HG03045 (cell line): Measurements from ENCODE around the gene ACAT2.
"Not testable (repeated sequence)": the region's sequence is repeated elsewhere in the genome, so short reads cannot be mapped to it uniquely, and the experiment has no call there.

Experiments
- ATAC-seq: cut with Tn5 transposase; IDR thresholded peaks from one replicate; pipeline ENCODE4 v1.9.1; 2021; ENCODE audit warnings: mild to moderate bottlenecking, moderate library complexity; ENCODE audit not compliant: unreplicated experiment

Gene ACAT2

DNA sequence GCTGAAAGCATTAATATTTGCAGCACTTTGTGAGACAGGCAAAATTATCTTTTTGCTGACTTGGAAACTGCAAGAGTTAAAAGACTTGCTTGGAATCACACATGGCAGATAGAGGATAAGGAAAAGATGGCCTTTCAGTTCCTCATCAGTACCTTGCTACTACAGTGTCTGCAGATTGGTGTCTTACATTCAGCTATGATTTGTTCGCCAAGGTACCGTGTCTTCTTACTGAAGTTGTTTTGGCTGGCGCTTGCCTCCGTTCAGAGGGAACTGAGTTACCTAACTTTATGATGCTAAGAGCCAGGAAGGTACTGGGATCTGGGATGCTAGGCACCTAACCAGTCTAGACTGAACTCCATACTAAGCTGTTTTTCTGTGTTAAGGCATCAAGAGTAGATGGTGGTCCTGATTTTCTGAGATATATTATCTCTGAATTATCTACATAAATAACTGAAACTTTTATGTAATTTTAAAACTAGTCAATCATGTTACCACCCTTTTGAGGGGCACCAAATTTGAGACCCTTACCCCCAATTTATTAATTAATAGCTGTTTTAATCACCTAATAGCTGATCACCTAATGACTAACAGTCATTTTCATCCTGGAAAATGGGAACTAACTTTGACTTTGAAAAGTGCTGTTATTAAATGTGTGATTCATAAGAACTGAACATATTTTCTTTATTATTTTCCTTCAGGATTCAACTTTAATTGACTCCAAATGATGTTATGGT lies 32.1 kb upstream of the ACAT2 start:
- ATAC-seq, result no peak

DNA sequence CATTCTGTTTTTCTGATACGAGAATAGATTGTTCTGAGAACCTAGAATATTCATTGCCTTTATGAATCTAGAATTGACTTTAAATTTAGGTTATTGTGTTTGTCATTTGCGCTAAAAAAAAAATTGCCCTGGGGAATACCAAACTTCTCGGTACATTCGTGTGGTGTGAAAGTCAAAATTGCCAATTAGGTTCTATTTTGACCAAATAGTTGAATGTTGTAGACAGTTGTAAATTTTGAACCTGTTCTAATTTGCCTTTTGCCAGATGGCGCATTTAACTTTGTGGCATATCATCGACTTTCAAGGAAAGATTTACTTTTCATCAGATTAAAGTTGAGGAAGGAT lies 31.5 kb upstream of the ACAT2 start:
- no peak for ATAC-seq

DNA sequence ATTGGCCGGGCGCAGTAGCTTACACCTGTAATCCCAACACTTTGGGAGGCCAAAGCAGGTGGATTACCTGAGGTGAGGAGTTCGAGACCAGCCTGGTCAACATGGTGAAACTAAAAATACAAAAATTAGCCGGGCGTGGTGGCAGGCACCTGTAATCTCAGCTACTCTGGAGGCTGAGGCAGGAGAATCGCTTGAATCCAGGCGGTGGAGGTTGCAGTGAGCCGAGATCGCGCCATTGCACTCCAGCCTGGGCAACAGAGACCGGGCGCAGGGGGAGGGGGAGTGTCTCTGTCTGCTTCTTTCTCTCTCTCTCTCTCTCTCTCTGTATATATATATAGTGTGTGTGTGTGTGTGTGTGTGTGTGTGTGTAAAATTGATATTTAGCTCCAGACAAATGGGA lies 29.3 kb upstream of the ACAT2 start:
- not testable (repeated sequence) for ATAC-seq

DNA sequence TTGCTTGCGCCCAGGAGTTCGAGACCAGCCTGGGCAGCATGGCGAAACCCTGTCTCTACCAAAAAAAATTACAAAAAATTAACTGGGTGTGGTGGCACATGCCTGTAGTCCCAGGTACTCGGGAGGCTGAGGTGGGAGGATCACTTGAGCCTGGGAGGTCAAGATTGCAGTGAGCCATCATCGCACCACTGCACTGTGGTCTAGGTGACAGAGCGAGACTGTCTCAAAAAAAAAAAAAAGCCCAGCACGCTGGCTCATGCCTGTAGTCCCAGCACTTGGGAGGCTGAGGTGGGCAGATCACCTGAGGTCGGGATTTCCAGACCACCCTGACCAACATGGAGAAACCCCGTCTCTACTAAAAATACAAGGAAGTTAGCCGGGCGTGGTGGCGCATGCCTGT lies 28.4 kb upstream of the ACAT2 start:
- ATAC-seq, result not testable (repeated sequence)

DNA sequence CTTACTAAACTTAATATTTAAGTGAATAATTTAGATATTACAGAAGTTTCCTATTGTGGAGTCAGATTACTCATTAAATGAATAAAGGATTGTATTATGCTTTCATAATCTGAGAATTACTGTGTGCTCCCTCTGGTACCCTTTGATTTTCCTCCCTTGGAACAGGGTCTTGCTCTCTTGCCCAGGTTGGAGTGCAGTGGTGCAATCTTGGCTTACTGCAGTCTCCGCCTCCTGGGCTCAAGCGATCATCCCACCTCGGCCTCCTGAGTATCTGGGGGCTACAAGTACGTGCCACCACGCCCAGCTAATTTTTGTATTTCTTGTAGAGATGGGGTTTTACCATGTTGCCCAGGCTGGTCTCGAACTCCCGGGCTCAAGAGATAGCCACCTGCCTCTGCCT lies 24.9 kb upstream of the ACAT2 start:
- no peak for ATAC-seq

DNA sequence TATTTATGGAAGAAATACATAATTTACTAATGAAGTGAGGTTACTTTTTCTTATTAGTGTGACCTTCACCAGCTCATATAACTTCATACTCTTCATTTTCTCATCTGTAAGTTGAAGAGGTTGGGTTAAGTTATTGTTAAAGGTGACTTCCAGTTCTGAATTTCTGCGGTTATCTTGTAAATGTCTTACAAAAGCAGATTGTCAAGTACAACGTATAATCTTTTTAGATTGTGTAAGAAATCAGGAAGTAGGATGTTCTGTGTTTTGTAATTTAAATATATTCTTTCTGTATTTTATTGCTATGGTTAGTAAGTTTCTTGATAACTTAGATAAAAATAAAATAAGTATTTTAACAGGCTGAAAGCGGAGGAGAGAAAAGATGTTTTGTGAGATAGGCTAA lies 22.5 kb upstream of the ACAT2 start:
- no peak for ATAC-seq

DNA sequence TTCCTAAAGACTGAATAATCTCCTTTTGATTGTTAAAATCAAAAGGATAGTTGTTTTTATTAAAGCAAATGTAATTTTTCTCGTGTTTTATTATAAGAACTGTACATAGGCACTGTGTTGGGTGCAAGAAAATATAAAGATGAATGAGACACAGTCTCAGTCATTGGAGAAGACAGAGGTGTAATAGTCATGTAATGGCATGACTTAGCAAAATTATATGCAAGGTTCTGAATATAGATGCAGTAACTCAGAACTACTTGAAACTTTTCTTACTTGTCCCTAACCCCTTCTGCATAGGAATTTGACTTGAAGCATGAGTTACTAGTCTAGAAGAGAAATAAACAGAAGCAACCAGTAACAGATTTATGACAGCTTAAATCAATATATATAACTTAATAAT lies 19.7 kb upstream of the ACAT2 start:
- ATAC-seq, result no peak

DNA sequence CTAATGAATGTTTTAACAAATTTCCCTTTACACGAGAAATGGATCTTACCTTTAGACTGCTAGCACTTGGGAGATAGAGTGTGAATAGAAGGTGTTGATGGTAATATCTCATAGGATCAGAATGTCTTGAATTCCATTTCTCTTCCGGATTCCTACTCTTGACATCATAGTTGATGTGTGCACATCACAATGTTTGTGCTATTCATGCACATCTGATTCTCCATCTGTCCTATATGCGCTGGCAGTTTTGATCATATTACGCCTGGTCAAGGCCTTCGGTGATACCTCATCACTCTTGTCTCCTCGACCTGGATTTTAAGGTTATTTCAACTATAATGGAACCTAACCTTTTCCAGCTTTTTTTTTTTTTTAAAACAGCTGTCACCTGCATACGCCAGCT lies 16.8 kb upstream of the ACAT2 start:
- no peak for ATAC-seq

DNA sequence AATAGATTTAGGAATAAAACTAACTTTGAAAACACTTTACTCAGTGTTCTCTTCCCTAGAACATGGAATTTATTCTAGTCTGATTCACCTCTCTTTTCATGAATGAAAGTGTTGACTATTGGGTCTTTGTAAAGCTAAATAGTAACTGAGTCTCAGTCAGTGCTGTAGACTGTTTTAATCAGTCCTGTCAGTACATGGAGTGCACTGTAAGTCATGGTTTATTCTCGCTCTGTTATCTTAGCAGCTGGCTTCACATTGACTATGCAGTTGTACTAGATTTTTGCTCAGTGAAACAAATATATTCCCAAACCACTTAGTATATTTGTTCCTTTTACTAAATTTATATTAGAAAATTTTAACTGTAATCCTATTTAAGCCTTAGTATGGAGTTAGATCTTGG lies 15.1 kb upstream of the ACAT2 start:
- no peak for ATAC-seq

DNA sequence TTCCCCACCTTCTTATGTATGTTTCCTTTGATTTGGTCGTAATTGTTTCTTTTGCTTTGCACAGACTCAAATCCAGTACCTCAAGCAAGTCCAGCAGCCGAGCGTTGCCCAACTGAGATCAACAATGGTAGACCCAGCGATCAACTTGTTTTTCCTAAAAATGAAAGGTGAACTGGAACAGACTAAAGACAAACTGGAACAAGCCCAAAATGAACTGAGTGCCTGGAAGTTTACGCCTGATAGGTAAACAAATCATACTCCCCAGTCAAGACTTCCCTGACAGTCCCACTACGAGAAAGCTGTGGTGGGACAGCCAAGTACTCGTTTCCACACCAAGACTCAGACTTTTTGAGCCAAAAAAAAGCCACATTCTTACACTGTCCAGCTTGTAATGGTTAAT lies 13.7 kb upstream of the ACAT2 start:
- not testable (repeated sequence) for ATAC-seq

DNA sequence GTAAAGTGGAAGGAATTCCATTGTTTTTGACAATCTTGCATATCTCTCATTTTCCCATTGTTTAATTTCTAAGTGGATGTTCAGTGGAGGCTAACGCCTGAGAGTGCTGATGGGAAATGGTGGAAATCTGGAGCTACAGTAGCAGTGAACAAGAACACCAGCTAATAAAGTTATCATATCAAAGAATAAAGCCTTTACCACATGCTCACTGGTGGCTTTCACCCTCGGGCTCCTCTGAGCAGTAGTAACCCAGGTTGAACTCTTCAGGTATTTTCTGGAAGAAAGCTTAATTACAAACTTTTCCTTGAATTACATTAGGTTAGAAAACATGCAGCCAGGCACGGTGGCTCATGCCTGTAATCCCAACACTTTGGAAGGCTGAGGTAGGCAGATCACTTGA lies 10.4 kb upstream of the ACAT2 start:
- ATAC-seq, result no peak

DNA sequence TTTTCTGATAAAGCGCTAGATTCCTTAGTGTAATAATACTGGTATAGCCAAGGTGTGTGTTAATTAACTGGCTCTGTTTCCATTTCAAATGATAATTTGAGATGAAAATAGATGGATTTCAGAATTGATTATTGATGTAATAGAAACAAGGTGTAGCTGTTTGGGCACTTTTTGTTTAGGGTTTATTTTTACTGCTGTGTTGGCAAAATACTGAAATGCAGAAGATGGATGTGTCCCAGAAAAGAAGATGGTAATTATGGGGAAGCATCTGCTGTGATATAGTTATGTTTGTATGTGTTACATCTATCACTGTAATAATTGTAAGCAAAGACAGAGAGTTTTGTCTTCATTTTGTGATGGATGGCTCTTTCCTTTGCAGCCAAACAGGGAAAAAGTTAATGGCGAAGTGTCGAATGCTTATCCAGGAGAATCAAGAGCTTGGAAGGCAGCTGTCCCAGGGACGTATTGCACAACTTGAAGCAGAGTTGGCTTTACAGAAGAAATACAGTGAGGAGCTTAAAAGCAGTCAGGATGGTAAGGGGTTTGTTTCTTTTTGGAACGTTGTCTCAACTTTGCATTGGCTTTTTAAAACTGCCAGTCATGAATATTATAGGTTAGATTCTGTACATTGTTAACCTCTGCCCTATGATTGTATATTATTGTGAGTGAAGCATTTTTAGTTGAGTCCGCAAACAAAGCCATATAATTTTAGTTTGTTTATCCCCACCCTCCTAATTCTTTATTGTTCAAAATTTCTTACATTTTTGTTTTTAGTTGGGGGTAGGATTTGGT lies 8.6 kb upstream of the ACAT2 start:
- ATAC-seq, result no peak

DNA sequence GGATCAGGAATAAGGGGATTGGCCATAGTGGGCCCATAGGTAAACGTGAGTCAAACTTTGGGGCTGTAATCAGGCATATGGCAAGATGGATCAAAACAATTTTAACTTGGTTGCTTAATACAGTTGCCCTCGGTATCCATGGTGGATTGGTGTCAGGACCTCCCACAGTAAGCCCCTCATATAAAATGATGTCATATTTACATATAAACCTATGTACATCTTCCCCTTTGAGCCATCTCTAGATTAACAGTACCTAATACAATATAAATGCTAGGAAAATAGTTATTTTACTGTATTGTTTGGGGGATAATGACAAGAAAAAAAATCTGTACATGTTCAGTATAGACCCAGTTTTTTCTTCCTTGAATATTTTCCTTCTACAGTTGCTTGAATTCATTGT lies 7.4 kb upstream of the ACAT2 start:
- ATAC-seq, result no peak

DNA sequence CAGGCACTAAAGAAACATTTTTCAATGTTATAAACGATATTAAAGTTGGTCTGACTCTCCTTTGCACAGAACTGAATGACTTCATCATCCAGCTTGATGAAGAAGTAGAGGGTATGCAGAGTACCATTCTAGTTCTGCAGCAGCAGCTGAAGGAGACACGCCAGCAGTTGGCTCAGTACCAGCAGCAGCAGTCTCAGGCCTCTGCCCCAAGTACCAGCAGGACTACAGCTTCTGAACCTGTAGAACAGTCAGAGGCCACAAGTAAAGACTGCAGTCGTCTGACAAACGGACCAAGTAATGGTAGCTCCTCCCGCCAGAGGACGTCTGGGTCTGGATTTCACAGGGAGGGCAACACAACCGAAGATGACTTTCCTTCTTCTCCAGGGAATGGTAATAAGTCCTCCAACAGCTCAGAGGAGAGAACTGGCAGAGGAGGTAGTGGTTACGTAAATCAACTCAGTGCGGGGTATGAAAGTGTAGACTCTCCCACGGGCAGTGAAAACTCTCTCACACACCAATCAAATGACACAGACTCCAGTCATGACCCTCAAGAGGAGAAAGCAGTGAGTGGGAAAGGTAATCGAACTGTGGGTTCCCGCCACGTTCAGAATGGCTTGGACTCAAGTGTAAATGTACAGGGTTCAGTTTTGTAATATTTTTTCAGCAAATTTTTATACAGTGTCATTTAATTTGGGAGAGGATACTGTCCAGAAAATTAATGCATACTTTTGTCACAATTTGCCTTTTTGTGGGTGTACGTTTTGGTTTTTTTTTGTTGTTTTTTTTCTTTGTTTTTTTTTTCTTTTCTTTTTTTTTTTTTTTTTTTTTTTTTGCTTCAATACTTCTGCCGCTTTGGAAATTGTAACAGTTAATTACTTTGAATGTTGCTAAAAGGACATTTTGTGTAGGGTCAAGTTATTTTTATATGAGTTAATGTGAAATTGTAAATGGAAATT lies 6.6 kb upstream of the ACAT2 start:
- no peak for ATAC-seq

DNA sequence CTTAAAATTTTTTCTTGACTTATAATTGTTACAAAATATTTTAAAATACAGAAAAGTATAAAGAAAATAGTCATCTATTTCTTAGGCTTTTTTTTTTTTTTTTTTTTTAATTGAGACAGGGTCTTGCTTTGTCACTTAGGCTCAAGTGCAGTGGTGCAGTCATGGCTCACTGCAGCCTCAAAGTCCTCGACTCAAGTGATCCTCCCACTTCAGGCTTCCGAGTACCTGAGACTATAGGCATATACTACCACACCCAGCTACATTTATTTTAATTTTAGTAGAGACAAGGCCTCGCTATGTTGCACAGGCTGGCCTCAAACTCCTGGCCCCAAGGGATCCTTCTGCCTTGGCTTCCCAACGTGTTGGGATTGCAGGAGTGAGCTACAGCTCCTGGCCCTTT lies 5.3 kb upstream of the ACAT2 start:
- no peak for ATAC-seq

DNA sequence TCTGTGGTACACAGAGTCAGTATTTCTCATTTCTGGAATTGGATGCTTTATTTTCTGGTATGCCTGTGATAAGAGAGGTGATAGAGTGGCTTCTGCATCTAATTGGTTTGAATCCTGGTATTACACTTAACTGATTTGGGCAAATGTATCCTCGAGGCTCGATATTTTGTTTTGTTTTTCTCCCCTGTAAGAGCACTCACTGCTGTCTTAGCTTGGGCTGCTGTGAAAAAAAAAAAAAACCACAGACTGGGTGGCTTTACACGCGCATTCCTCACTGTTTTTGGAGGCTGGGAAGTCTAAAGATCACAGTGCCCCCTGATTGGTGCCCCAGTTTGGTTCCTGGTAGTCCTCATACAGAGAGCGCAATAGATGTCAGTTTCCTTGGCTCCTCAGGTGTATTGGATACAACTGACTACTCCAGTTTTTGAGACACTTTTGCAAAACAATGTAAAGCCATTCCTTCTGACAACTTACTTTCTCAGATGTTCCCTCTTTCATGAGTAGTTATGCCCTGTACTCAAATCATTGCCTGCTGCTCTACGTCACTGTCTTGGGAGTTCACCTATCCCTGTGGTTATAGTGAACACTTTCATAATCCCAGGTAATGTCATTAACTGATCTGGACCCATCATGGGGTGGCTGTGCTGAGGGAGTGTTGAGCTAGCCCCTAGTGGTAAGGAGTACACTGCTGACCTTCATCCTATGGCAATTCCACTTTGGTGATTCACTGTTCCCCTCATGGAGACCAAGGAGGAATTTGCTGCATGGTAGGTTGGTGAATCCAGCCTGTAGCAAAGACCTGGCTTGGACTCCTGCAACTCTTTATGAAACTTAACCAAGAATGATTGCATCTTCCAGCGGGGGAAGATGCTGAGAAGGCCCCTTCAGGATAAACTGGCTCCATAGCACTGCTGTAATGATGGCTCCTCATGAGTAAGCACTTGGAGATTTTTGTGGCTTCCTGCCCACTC lies 3.5 kb upstream of the ACAT2 start:
- ATAC-seq, result no peak

DNA sequence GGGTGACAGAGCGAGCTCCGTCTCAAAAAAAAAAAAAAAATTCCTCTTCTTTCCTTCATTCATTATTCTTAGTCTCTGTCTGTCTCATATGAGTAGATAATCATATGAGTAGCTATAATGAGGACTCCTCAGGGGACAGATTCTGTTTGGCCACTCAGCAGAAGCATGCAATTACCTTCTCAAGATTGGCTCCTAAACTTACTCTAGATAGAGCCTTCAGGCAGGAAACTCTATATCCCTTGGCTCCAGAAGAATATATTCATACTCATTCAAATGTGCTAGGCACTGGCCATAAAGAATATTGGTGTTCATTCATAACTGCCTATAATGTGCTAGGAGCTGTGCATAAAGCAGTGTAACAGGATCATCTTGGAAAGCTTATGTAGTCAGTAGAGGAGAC lies 2.2 kb upstream of the ACAT2 start:
- ATAC-seq, result no peak

DNA sequence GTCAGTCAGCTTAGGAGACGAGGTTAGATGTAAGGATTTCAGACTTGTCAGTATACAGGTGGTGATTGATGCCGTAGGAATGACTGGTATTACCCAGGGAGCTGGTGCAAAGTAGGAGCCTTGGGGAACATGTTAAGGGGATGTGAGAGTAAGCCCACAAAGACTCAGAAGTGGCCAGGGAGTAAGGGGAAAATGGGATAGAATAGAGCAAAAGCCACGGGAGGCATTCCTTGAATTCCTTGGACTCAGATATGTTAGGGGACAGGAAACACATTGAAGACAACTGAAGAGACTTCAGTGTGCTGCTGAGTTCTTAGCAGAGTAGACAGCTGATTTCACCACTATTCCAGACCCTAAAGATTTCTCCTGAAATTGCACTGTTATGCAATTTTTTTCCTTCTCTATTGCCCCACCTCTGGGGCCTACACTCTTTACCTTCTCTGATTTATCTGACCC lies 1.2 kb upstream of the ACAT2 start:
- ATAC-seq, result no peak

DNA sequence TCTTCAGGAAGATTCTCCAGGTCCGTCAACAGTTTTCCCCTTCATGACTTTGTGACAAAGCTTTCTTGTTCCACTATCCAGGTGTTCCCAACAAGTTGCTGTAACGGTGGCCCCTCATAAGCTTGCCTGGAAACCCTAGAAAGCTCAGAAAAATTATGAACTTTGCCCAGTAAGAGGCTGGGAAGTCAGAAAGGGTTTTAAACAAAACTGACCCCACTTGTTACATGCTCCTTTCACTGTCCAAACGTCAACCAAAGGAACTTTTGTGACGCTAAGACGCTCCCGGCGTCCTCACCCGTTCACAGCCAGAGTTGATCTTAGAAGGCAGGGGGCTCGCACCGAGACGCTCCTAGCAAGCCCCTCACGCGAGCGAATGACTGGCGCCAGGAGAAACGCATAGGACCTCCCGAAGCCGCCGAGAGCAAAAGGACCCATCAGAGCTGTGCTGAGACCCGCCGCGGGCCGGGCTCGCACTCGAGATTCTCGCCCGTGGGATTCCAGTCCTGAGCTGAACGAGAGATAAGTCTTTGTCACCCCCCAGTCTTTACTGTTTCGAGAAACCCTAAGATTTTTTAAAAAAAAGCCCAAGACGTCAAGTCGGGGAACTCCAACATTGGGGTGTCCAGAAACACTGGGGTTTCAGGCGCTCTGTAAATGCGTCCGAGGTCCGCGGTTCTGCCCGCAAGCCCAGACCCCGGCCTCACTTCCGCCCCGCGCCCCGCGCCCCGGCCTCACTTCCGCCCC lies 544 bp upstream of the ACAT2 start:
- no peak for ATAC-seq
